Measurements from ENCODE around the gene TMEM8B. TPM values are rescaled to one million over a fixed set of nuclear protein-coding genes. Genes with fewer than 3 reads are reported as not detected.

TMEM8B gene
- polyA plus RNA-seq, 3 donors = 2.6 to 11.6 (median 3.8) TPM

- Mint-ChIP-seq H3K27me3 (ENCODE audit: low read depth in 3 of 3) (peaks cover 8 to 10% (median 8%) of the 10 kb centered on the region in 3 donors), H3K4me1 (peaks cover 8% of the 10 kb centered on the region), H3K27ac (no peak overlapping the region), H3K4me3 (no peak overlapping the region), H3K9me3 (no peaks in the 10 kb centered on the region), H3K36me3 (peaks cover 0 to 2% of the 10 kb centered on the region in 2 donors)
- H3K9ac ChIP-seq (ENCODE audit: insufficient read depth, low read length, poor library complexity, severe bottlenecking) = no peak overlapping the region
- WGBS (ENCODE audit: insufficient coverage) = 90% methylated on average over 19 of the region's 19 CpGs
- H3K4me1 ChIP-seq (ENCODE audit: control insufficient read depth in 1 of 2, insufficient read depth in 2 of 2, low read length in 2 of 2) = no peaks in the 10 kb centered on the region
- H3K27me3 ChIP-seq (ENCODE audit: control insufficient read depth in 2 of 2, insufficient read depth in 2 of 2, low read length in 2 of 2) = peaks cover 0 to 1% of the 10 kb centered on the region in 2 donors
- no peaks in the 10 kb centered on the region for H3K79me2 ChIP-seq (ENCODE audit: insufficient read depth, low read length)
- H3K36me3 ChIP-seq (replicated peaks in 1 of 2; ENCODE audit: control insufficient read depth in 1 of 2, insufficient read depth in 2 of 2, low read length in 2 of 2) = no peaks in the 10 kb centered on the region
- H3K27ac ChIP-seq (ENCODE audit: low read depth in 1 of 2, low read length in 2 of 2) = no peak overlapping the region
- no peak for TF ChIP-seq CTCF (IDR thresholded peaks at IDR 0.05)
- H3K4me3 ChIP-seq (replicated peaks in 1 of 3; ENCODE audit: low read depth in 2 of 3, low read length in 3 of 3) = no peak overlapping the region
- no peak for DNase-seq
- no peak overlapping the region for H3K4me2 ChIP-seq (replicated peaks; ENCODE audit: extremely low read depth, low read length, poor library complexity, severe bottlenecking)
- H3K9me3 ChIP-seq (replicated peaks in 1 of 2; ENCODE audit: control insufficient read depth in 1 of 2, insufficient read depth in 1 of 2, low read length in 2 of 2) = no peaks in the 10 kb centered on the region
- no peaks in the 10 kb centered on the region for H4K20me1 ChIP-seq (ENCODE audit: insufficient read depth, low read length)
- H2AFZ ChIP-seq (ENCODE audit: insufficient read depth, low read depth, low read length, poor library complexity, severe bottlenecking) = no peak overlapping the region
- intact Hi-C loops (cut with micrococcal nuclease) = loop anchor here in 1 of 2 donors (5.0 kb wide), 1 partner anchor 42 kb away; the partner anchor contains the start of genes FAM221B and TMEM8B
Measured at GRCh38 chr9:35869621-35870216, 40.7 kb downstream of the TMEM8B start.

- Mint-ChIP-seq H3K9me3 (peaks cover 0 to 2% (median 0%) of the 10 kb centered on the region in 7 donors), H3K27ac (no peak within 1 kb of the TSS)
- WGBS (ENCODE audit: insufficient coverage) = 100% methylated on average over 3 of the region's 8 CpGs
Measured at GRCh38 chr9:35870351-35870923, 41.4 kb downstream of the TMEM8B start, which contains the start of gene OR13J1. OR13J1 (minus strand) TSS chr9:35870401; CDS start chr9:35870401, 0 bp downstream.

More at GRCh38 chr9:35870351-35870923, 41.4 kb downstream of the TMEM8B start, which contains the start of gene OR13J1:
- Mint-ChIP-seq H3K4me1 (peaks cover 5% of the 10 kb centered on the region), H3K36me3 (peaks cover 0 to 2% of the 10 kb centered on the region in 2 donors), H3K4me3 (no peak within 1 kb of the TSS), H3K27me3 (ENCODE audit: low read depth in 3 of 3) (peaks cover 8 to 13% (median 10%) of the 10 kb centered on the region in 3 donors)
- Histone ChIP-seq H3K4me2 (replicated peaks; ENCODE audit: extremely low read depth, low read length, poor library complexity, severe bottlenecking) (no peak within 1 kb of the TSS), H3K36me3 (replicated peaks in 1 of 2; ENCODE audit: control insufficient read depth in 1 of 2, insufficient read depth in 2 of 2, low read length in 2 of 2) (no peaks in the 10 kb centered on the region), H3K4me1 (ENCODE audit: control insufficient read depth in 1 of 2, insufficient read depth in 2 of 2, low read length in 2 of 2) (no peaks in the 10 kb centered on the region), H3K9me3 (replicated peaks in 1 of 2; ENCODE audit: control insufficient read depth in 1 of 2, insufficient read depth in 1 of 2, low read length in 2 of 2) (no peaks in the 10 kb centered on the region), H3K27me3 (ENCODE audit: control insufficient read depth in 2 of 2, insufficient read depth in 2 of 2, low read length in 2 of 2) (peaks cover 4 to 8% of the 10 kb centered on the region in 2 donors), H3K27ac (ENCODE audit: low read depth in 1 of 2, low read length in 2 of 2) (no peak within 1 kb of the TSS), H4K20me1 (ENCODE audit: insufficient read depth, low read length) (no peaks in the 10 kb centered on the region), H3K4me3 (replicated peaks in 1 of 3; ENCODE audit: low read depth in 2 of 3, low read length in 3 of 3) (no peak within 1 kb of the TSS), H3K79me2 (ENCODE audit: insufficient read depth, low read length) (no peaks in the 10 kb centered on the region), H3K9ac (ENCODE audit: insufficient read depth, low read length, poor library complexity, severe bottlenecking) (no peak within 1 kb of the TSS), H2AFZ (ENCODE audit: insufficient read depth, low read depth, low read length, poor library complexity, severe bottlenecking) (no peak within 1 kb of the TSS)
- intact Hi-C loops (cut with micrococcal nuclease) = loop anchor here in 1 of 2 donors (5.0 kb wide), 1 partner anchor 43 kb away; the partner anchor contains the start of genes FAM221B and TMEM8B
- TF ChIP-seq CTCF (IDR thresholded peaks at IDR 0.05) = no peak
- DNase-seq = no peak
